T-helper 1 cell treated with Interleukin-12 subunit alpha and Interleukin-12 subunit beta and Interleukin-4 antibody, amounts not matched to agents 30 μg/mL and 1 μg/mL, for 36 hours (primary cell): ENCODE measurements around the gene SASH3.

ENCODE experiments used
- H3K27ac Mint-ChIP-seq: one replicate; pipeline ENCODE4 v1.8.0; 2021; ENCODE audit warnings: mild to moderate bottlenecking, mixed read lengths
- H3K27me3 Mint-ChIP-seq: one replicate; pipeline ENCODE4 v1.8.0; 2021; ENCODE audit warnings: low read depth, mixed read lengths
- H3K36me3 Mint-ChIP-seq: one replicate; pipeline ENCODE4 v1.8.0; 2021; ENCODE audit warnings: low read depth, mixed read lengths
- H3K4me1 Mint-ChIP-seq: one replicate; pipeline ENCODE4 v1.8.0; 2021; ENCODE audit warnings: low read depth, mixed read lengths
- H3K4me3 Mint-ChIP-seq: one replicate; pipeline ENCODE4 v1.8.0; 2021; ENCODE audit warnings: mild to moderate bottlenecking, moderate library complexity, mixed read lengths
- H3K9me3 Mint-ChIP-seq: one replicate; pipeline ENCODE4 v1.8.0; 2021; ENCODE audit warnings: mixed read lengths

Gene SASH3

DNA sequence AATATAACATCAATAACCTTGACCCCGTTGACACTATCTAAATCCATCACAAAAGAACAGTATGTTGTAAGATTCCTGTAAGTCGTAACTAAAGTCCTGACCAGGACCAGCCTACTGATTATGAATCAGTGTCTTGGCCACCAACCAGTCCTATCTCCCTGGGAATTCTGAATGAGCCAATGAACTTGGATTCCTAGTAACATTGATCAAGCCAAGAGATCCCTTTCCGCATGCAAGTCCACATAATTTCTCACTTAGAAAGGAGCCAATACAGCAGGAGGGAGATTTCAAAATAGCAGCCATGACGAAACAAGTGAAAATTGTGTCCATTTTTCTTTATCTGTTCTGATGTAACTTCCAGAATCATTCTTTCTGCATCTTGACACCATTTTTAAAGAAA, 31.4 kb upstream of the SASH3 start:
- Mint-ChIP-seq H3K4me1 (peaks cover 31% of the 10 kb centered on the region), H3K36me3 (no peaks in the 10 kb centered on the region), H3K27me3 (no peaks in the 10 kb centered on the region), H3K9me3 (no peaks in the 10 kb centered on the region), H3K27ac (no peak overlapping the region), H3K4me3 (no peak overlapping the region)

DNA sequence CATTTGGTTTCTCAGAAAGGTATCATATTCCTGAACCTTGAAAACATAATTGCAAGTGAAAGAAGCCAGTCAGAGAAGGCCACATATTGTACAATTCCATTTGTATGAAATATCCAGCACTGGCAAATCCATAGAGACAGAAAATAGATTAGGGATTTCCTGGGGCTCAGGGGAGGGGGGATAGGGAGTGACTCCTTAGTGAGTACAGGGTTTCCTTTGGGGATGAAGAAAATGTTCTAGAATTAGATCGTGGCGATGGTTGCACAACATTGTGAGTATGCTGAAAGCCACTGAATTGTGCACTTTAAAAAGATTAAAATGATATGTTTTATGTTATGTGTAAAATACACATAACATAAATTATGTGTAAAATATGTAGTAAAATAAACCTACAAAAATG, 30.7 kb upstream of the SASH3 start:
- Mint-ChIP-seq H3K4me1 (peaks cover 25% of the 10 kb centered on the region), H3K36me3 (no peaks in the 10 kb centered on the region), H3K27me3 (no peaks in the 10 kb centered on the region), H3K9me3 (no peaks in the 10 kb centered on the region), H3K4me3 (no peak overlapping the region), H3K27ac (no peak overlapping the region)

DNA sequence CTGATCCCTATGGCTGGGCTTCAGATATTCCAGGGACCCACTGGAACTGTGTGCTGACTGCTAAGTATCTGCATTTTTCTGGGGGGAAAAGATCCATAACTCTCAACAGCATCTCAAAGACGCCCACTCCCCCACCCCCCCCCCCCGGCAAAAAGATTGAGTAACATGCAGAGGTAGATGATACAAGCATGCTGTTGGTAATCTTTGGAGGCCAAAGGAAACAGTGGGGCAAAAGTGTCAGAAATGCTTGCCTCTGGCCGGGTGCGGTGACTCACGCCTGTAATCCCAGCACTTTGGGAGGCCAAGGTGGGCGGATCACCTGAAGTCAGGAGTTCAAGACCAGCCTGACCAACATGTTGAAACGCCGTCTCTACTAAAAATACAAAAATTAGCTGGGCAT, 28.8 kb upstream of the SASH3 start:
- no peak overlapping the region for H3K4me3 Mint-ChIP-seq
- peaks cover 22% of the 10 kb centered on the region for H3K4me1 Mint-ChIP-seq
- no peaks in the 10 kb centered on the region for H3K36me3 Mint-ChIP-seq
- no peaks in the 10 kb centered on the region for H3K27me3 Mint-ChIP-seq
- no peak overlapping the region for H3K27ac Mint-ChIP-seq
- H3K9me3 Mint-ChIP-seq: no peaks in the 10 kb centered on the region

DNA sequence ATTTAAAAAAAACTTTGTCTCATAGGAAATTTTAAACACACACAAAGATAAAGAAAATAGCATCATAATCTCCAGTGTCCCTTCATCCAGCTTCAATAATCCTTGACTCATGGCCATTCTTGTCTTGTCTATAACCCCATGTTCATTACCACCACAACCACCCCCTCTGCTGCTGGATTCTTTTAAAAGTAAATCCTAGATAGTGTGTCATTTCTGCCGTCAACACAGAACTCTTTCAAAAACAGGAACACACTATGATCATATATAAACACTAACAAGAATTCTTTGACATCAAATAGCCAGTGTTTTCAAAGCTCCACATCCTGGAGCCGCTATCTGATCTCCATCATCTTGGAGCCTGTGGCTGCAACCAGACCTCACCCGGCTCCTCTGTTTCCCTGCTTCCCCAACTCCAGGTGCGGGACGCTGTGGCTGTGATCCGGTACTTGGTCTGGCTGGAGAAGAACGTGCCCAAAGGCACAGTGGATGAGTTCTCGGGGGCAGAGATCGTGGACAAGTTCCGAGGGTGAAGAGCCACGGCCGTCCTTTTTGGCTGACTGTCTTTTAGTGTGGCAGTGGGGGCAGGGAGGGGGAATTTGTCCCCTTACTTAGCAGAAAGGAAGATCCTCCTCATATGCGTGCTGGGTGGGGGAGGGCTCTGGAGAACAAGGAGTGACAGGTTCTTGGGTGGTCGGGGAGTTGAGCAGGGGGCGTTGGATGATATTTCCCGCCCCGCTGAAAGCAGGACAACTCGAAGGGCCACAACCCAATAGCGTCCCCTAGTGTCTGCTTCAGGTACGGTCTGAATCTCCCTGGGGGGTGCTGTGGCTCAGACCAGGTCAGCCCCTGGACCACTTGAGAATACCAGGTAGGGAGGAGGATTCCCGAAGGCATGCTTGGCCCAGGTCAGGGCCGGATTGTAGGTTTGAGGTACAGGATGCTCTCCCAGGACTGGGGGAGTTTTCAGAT, 25.4 kb upstream of the SASH3 start:
- H3K4me3 Mint-ChIP-seq: no peak overlapping the region
- no peaks in the 10 kb centered on the region for H3K9me3 Mint-ChIP-seq
- H3K27ac Mint-ChIP-seq: peak overlapping the region; percentile 71
- H3K27me3 Mint-ChIP-seq: no peaks in the 10 kb centered on the region
- H3K4me1 Mint-ChIP-seq: peaks cover 38% of the 10 kb centered on the region
- no peaks in the 10 kb centered on the region for H3K36me3 Mint-ChIP-seq

DNA sequence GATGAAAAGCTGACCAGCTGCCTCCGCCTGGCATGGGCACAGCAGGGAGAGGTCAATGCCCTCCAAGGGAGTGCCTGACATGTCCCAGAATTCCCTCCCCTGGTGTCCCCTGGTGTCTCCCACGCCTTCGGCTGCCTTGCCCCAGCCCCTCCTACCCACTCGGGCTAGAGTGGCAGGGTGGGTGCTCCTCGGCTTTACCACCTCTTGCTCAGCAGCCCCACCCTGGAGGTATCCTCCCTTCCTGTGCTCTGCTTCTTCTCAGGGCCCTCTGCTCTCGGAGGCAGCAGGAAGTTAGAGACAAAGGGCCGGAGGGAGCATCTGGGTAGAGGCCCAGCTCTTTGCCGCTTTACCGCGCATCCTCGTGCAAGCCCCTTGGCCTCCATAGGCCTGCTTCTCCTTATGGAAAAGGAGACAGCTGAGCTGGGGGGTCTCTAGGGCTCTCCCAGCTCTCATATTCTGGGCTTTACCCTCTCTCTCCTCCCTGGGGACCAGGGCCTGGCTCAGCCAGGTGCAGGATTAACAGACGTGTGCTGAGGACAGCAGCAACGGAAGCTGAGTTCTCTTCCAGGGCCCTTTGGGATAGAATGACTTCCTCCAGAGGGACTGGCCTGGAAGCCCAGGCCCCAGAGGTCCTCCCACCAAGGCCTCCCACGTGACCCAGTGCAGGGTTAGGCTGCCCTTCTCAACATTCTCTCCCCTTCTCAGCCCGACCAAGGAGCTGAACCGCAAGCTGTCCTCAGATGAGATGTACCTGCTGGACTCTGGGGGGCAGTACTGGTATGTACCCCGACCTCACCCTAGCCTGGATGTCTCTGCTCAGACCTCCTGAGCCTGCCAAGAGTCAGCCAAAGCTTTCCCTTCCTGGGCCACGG, 23.7 kb upstream of the SASH3 start:
- Mint-ChIP-seq H3K4me1 (peaks cover 55% of the 10 kb centered on the region), H3K27me3 (no peaks in the 10 kb centered on the region), H3K27ac (peak overlapping the region; percentile 76), H3K4me3 (peak overlapping the region; percentile 61), H3K9me3 (no peaks in the 10 kb centered on the region), H3K36me3 (no peaks in the 10 kb centered on the region)

DNA sequence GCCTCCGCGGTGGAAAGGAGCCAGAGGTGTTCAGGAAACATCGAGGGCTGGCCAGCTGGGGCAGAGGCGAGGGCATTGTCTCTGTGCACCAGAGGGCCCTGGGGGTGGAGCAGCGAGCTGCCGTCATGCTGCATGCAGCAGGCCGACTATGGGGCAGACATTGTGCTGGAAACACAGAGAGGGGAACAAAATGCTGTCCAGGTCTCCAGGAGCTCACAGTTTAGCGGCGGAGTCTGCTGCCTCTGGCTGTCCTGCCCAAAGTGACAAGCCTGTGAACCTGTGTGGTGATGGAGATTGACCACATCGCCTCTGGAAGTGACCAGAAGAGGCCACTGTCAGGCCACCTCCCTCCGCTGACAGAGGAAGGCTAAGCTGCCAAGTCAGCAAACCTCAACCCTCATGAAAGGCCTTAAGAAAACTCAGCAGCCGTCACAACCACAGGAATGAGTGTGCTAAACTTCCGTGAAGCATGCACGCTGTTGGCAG, 20.1 kb upstream of the SASH3 start:
- peaks cover 48% of the 10 kb centered on the region for H3K4me1 Mint-ChIP-seq
- peaks cover 2% of the 10 kb centered on the region for H3K36me3 Mint-ChIP-seq
- peak overlapping the region; percentile 91 for H3K27ac Mint-ChIP-seq
- H3K27me3 Mint-ChIP-seq: no peaks in the 10 kb centered on the region
- H3K9me3 Mint-ChIP-seq: no peaks in the 10 kb centered on the region
- peak overlapping the region; percentile 7 for H3K4me3 Mint-ChIP-seq

DNA sequence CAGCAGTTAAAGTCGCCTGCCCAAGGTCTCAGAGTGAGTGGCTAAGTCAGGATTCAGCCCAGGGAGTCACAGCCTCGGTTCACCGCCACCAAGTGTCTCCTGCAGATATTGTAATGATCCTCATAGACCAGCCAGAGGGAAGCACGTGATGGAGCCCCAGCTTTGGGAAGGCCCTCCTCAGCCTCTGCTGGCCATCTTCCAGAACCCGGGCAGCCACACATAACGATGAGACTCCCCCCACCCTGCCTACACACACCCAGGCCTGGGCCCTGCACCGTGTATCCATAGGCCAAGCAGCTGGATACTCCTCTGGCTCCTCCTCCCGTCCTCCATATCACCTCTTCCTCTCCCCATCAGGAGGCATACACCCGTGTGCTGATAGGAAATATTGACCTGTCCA, 19.6 kb upstream of the SASH3 start:
- H3K27me3 Mint-ChIP-seq: no peaks in the 10 kb centered on the region
- H3K4me1 Mint-ChIP-seq: peaks cover 43% of the 10 kb centered on the region
- no peaks in the 10 kb centered on the region for H3K9me3 Mint-ChIP-seq
- H3K27ac Mint-ChIP-seq: peak overlapping the region; percentile 91
- H3K36me3 Mint-ChIP-seq: peaks cover 2% of the 10 kb centered on the region
- H3K4me3 Mint-ChIP-seq: peak overlapping the region; percentile 7

DNA sequence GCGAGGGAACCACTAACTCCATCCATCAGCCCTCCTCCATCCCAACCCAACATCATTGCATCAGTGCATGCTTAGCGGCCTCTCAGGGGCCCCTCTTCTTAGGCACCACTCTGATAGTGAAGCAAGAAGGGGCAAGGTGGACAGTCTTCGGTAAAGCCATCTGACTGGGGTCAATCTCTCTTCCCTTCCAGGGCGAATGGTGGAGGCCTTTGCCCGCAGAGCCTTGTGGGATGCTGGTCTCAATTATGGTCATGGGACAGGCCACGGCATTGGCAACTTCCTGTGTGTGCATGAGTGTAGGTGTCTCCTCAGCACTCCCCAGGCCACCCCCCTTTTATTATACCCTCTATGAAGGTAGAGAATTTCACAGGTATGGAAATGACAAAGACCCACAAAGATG, 18.8 kb upstream of the SASH3 start:
- H3K27ac Mint-ChIP-seq: no peak overlapping the region
- peaks cover 2% of the 10 kb centered on the region for H3K36me3 Mint-ChIP-seq
- H3K9me3 Mint-ChIP-seq: no peaks in the 10 kb centered on the region
- H3K27me3 Mint-ChIP-seq: no peaks in the 10 kb centered on the region
- no peak overlapping the region for H3K4me3 Mint-ChIP-seq
- H3K4me1 Mint-ChIP-seq: peaks cover 41% of the 10 kb centered on the region

DNA sequence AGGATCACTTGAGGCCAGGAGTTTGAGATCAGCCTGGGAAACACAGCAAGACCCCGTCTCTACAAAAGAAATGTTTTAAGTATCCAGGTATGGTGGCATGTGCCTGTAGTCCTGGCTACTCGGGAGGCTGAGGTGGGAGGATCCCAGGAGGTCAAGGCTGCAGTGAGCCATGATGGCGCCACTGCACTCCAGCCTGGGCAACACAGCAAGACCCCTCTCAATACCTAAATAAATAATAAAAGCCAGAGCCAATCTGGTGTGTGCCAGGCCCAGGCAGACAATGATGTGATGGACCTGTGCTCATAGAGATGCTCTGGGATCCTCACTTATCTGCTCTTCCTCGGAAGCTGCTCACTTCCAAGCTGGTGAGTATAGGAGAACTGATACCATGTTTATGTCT, 18.2 kb upstream of the SASH3 start:
- no peak overlapping the region for H3K4me3 Mint-ChIP-seq
- no peaks in the 10 kb centered on the region for H3K27me3 Mint-ChIP-seq
- peak overlapping the region; percentile 31 for H3K27ac Mint-ChIP-seq
- no peaks in the 10 kb centered on the region for H3K9me3 Mint-ChIP-seq
- H3K4me1 Mint-ChIP-seq: peaks cover 41% of the 10 kb centered on the region
- H3K36me3 Mint-ChIP-seq: peaks cover 2% of the 10 kb centered on the region

DNA sequence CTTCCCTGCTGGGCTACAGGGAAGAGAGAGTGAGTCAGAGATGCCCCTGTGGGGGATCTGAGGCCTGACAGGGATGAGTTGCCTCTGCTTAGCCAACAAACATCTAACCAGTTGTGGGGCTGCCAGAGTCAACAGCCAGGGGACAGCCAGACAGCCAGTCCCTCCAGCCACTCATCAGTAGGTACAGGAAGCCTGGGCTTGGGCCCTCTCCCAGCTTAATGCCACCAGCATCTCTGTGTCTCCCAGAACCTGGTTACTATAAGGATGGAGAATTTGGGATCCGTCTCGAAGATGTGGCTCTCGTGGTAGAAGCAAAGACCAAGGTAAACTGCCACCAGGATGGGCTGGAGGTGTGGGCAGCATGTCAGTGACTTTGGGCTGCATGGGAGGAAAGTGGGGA, 17.3 kb upstream of the SASH3 start:
- H3K27ac Mint-ChIP-seq: no peak overlapping the region
- no peaks in the 10 kb centered on the region for H3K9me3 Mint-ChIP-seq
- H3K27me3 Mint-ChIP-seq: no peaks in the 10 kb centered on the region
- peaks cover 2% of the 10 kb centered on the region for H3K36me3 Mint-ChIP-seq
- peaks cover 42% of the 10 kb centered on the region for H3K4me1 Mint-ChIP-seq
- H3K4me3 Mint-ChIP-seq: no peak overlapping the region

DNA sequence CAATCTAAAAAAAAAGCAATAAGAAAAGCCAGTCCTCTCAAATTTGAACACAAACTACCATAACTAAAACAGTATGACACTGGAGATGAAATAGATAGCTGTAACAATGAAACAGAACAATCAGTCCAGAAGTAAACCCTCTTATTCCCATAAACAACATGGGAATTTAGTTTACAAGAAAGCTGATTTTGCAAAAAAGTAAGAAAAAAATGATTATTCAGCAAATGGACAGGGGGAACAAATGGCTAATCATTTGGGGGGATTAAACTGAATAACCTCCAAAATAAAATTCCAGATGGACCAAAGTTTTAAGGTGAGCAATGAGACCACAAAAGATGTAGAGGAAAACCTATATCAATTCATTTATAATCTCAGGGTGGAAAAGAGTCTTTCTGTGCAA, 16.1 kb upstream of the SASH3 start:
- H3K36me3 Mint-ChIP-seq: peaks cover 2% of the 10 kb centered on the region
- H3K4me3 Mint-ChIP-seq: no peak overlapping the region
- no peaks in the 10 kb centered on the region for H3K9me3 Mint-ChIP-seq
- no peaks in the 10 kb centered on the region for H3K27me3 Mint-ChIP-seq
- H3K27ac Mint-ChIP-seq: no peak overlapping the region
- peaks cover 40% of the 10 kb centered on the region for H3K4me1 Mint-ChIP-seq

DNA sequence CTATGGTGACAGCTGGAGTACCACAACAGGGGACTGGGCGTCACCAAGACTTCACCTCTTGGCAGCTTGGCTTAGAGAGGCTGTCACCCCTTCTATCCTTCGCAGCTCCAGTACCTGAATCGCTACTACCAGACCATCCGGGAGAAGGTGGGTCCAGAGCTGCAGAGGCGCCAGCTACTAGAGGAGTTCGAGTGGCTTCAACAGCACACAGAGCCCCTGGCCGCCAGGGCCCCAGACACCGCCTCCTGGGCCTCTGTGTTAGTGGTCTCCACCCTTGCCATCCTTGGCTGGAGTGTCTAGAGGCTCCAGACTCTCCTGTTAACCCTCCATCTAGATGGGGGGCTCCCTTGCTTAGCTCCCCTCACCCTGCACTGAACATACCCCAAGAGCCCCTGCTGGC, 11.6 kb upstream of the SASH3 start:
- Mint-ChIP-seq H3K36me3 (no peaks in the 10 kb centered on the region), H3K27ac (peak overlapping the region; percentile 91), H3K9me3 (no peaks in the 10 kb centered on the region), H3K4me3 (no peak overlapping the region), H3K27me3 (no peaks in the 10 kb centered on the region), H3K4me1 (peaks cover 44% of the 10 kb centered on the region)

DNA sequence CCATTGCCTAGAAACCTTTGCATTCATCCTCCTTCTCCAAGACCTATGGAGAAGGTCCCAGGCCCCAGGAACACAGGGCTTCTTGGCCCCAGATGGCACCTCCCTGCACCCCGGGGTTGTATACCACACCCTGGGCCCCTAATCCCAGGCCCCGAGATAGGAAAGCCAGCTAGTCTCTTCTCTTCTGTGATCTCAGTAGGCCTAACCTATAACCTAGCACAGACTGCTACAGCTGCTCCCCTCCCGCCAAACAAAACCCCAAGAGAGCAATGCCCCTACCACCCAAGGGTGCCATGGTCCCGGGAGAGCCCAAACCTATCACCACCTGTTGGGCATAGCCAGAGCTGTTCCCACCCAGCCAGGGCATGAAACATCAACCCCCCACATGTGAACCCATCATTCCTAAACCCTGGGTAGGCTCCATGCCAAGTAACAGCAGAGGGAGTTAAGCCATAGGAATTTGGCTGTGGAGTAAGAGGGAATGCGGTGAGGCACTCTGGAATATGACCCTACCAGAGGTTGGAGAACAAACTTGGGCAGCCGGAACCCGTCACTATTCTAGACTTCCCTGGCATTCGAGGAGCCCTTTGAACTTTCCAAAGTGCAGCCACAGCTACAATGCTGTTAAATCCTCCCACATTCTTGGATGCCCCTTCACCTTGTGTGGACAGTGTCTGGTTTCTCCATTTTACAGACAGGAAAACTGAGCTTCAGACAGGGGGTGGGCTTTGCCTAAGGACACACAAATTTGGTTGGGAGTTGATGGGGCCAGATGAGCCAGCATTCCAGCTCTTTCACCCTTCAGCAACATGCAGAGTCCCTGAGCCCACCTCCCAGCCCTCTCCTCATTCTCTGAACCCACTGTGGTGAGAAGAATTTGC, 10.9 kb upstream of the SASH3 start:
- H3K27ac Mint-ChIP-seq: peak overlapping the region; percentile 91
- no peaks in the 10 kb centered on the region for H3K36me3 Mint-ChIP-seq
- H3K4me3 Mint-ChIP-seq: peak overlapping the region; percentile 61
- peaks cover 45% of the 10 kb centered on the region for H3K4me1 Mint-ChIP-seq
- H3K9me3 Mint-ChIP-seq: no peaks in the 10 kb centered on the region
- no peaks in the 10 kb centered on the region for H3K27me3 Mint-ChIP-seq
